Brain pericyte (primary cell): ENCODE data around the gene CDC42.
"Not testable (repeated sequence)": the region's sequence is repeated elsewhere in the genome, so short reads cannot be mapped to it uniquely, and the experiment has no call there.

Experiments
- DNase-seq: peaks from one replicate; pipeline ENCODE4 v3.0.0-alpha.2; 2012; ENCODE audit warnings: low read depth, low spot score

CDC42 gene

DNA sequence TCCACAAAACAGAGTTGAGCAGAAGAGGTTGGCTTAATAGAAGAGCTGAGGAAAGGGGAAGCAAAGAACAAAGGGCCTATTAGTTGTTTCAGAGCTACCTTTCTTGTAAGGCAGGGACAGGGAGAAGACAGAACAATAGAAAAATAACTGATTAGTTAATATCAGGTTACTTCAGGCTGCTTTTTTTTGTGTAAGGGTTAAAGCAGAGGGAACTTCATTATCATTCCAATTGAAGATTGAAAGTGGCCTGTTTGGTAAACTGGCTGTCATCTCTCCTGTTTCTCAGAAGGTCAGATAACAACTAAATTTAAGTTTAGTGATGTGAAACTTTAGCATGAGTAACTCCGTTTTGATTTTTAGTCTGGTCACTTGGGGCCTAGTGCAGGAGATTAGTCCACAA, 22.3 kb downstream of the CDC42 start:
- no peak for DNase-seq

DNA sequence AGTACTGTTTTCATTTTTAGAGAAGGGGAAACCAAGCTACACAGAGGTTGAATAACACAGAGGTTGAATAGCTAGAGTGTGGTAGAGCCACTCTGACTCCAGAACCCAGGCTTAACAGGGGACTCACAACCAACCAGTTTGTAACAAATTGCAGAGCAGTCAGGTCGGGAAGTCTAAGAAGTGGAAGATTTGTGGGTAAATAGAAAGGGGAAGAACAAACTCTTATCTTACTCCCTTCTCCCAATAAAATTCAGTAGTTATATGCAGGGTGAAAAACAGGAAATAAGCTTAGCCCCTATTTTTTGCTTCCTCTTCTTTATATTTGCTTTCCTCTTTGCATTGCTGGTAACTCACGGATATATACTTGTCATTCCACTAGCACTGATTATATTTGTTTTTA, 23.2 kb downstream of the CDC42 start:
- no peak for DNase-seq

DNA sequence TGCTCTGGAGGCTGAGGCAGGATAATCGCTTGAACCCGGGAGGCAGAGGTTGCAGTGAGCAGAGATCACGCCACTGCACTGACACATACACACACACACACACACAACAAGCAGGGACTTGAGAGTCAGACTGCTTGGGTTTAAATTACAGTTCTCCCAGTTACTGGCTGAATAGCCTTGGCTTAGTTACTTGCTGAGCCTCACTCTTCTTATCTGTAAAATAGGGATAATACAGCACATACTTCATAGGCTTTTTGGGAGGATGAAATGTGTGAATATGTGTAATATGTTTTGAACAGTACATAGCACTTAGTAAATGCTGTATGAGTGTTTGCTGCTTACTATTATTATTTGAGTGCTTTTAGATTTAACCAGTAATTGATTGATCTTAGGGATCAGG, 23.8 kb downstream of the CDC42 start:
- no peak for DNase-seq

DNA sequence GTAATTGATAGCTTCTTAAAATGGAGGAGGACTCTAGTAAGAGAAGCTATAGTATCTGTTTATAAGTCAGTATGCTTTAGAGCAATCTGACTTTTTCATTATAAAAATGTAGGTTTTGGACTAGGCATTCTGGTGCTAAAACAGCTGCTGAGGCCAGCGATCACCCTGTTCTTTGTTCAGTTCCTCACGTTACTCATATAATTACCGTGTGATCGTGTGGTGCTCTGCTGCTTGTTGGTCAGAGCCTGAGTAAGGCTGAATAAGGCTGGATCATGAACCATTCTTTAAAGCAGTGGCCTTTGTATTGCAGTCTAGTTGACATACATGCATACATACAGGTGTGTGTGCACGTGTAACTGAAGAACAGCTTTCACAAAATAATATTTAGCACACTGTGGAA, 25.2 kb downstream of the CDC42 start:
- DNase-seq: no peak

DNA sequence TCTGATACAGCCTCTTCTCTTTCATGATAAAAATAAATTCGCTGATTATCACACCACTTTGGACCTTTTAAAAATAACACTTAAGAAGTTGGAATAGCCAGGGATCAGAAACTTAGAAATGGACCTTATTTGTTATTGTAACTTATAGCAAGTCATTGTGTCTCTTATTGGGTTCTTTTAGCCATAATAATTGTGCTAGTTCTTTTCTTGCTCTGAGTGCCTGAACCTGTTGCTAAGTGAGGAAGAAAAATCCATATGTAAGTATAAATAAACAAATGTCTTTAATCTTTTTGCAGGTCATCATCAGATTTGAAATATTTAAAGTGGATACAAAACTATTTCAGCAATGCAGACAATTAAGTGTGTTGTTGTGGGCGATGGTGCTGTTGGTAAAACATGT, 25.6 kb downstream of the CDC42 start:
- DNase-seq: no peak

DNA sequence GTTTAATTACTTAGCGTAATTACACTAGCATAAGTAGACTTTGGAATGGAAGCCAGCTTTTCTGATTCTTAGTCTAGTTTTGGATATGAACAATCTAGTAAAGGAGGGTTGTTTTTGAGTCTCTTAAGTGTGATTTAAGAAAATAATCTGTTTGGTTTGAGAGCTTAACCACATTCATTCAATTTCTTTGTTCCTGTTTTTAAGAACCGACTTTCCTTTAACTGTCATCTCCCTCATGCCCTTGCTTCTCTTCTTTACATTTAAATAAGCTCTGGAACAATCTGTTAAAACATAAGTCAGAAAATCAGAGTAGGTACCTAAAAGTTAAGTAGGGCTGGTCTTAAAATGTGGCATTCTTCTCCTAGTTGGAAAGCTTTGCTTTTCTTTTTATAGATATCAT, 27.7 kb downstream of the CDC42 start:
- no peak for DNase-seq

DNA sequence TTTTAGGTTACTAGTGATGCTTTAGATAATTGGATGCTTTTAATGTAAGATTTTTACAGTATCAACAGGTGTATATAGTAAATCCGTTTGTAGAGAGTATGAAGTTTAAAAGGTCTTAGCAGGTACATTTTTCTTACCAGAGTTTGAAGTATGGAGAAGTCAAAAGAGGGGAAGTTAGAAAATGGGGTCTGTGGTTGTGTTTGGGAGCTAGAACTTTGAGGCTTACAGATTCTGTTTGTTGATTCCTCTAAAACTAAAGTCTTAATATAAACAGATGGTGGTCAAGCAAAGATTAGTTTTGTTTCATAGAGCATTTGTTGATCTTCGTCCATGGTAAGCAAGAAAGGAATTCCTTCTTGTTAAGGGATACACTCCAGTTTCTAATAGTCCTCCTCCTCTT, 35.8 kb downstream of the CDC42 start:
- DNase-seq: no peak

DNA sequence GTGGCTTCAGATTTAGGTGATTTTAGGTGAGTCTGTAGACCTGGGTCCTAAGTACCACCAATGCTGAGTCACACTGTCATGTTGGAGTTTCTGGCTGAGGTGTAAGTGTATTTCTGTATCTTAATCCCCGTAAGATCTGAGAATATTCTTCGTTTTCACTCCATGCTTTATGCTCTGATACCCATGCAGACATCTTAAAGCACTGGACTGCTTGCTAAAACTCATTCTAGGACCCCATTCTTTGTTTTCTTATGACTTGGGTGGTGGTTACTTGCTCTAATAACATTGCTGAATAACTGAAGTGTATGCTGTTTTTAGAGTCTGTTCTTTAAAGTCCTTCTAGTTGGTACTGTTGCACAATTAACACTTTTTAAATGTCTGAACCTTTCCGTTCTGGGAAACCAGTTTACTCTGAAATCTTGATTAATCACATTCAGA, 36.6 kb downstream of the CDC42 start:
- DNase-seq: no peak

DNA sequence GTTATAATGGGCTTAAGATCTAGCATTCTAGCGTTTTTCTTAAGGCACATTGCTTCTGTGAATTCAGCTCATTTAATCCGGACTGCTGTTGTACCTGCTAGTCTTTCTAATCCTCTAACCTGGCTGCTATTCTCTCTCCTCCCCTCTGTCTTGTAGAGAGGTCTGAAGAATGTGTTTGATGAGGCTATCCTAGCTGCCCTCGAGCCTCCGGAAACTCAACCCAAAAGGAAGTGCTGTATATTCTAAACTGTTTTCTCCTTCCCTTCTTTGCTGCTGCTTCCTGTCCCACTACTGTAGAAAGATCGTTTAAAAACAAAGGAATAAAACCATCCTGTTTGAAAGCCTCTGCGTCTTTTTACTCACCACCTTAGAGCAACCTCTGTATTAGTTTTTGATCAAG, 37.3 kb downstream of the CDC42 start:
- DNase-seq: no peak

DNA sequence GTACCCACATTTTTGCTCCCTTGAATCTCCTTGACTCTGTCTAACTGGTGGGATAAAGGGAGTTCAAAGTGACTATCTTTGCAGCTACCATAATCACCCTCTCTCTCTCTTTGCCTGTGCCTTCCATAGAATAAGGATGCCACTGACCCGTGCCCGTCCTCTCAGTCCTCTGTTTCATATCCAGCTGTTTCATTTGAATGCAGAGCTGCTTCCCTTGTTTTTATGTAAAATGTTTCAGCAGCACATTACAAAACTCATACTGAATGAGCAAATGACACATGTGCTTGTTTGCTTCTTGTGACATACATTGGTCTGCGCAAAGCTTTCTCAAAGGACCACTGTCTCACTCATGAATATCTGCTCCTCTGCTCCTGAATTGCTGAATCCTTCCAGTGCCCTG, 38.4 kb downstream of the CDC42 start:
- no peak for DNase-seq

DNA sequence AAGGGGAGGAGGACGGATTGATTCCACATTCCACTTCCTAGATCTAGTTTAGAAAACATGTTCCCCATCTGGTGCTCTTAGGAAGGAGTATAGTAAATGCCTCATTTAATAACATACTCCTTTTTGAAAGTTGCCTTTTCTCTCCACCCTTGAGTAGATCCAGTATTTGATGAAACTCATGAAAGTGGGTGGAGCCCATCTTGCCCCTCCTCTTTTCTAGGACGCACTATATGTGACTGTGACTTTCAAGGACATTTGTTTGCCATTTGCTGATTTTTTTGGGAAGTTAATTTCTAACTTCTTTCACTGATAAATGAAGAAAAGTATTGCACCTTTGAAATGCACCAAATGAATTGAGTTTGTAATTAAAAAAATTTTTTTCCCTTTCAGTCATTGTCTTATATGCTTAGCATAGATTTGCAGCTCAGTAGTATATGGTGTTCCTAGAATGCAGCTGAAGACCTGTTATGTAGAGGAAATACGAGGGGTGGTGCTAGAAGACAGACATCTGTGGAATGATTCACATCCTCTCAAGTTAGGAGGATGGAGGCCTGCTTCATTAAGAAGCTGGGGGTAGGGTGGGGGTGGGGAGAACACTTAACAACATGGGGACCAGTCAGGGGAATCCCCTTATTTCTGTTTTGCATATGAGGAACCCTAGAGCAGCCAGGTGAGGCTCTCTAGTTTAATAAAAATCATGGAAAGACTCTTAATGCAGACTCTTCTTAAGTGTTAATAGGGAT, 39.7 kb downstream of the CDC42 start:
- DNase-seq: not testable (repeated sequence)

DNA sequence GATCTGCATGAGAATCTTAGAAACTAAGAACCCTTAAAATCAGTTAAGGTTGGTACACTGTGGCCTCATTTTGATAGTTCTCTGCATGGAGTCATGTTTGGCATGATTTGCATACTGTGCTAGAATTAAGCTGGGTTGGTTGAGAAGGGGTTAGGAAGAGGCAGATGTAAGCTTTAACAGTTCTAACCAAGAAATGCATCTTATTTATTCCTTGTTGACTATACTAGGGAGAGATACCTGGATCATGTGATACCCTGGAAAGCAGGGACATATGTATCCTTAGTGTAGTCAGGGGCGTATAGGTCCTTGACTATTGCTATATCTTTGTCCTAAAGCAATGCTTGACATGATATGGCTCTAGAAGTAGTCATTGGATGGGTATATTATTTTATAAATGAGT, 41.0 kb downstream of the CDC42 start:
- DNase-seq: no peak

DNA sequence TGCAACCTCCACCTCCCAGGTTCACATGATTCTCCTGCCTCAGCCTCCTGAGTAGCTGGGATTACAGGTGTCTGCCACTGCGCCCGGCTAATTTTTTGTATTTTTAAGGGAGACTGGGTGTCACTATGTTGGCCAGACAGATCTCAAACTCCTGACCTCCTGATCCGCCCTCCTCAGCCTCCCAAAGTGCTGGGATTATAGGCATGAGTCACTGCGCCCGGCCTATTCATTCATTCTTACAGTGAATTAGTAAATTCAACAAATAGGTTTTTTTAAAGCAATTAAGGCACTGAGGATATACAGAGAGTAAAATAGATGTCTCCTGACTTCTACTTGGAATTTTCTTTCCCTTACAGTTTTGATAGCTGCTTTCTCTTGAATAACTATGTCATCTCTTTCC, 43.5 kb downstream of the CDC42 start:
- DNase-seq: no peak

DNA sequence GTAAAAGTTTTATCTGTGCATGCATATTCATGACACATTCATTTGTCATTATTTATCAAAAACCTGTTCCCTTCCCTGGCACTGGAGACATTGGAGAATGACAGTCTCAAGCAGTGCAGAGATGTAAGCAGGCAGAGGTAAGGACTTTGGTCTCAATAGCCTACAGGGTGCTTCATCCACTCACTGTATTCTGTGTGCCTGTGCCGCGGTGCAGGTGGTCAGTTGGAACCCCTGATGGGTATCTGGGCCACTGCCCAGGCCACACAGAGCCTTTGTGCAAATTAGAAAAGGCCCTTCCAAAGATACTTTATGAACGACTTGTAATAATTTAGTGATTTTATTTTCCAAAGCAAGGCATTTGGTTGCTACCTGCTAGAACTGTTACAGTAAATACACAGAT, 44.0 kb downstream of the CDC42 start:
- no peak for DNase-seq

DNA sequence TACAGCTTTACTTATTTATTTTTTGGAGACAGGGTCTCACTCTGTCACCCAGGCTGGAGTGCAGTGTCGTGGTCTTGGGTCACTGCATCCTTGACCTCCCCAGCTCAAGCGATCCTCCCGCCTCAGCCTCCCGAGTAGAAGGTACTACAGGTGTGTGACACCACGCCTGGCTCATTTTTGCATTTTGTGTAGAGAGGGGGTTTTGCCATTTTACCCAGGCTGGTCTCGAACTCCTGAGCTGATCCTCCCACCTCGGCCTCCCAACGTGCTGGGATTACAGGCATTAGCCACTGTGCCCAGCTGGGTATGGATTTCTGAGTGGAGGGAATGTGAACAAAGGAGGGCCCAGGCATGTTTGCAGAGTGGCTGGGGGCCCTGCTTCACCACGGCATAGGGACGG, 46.2 kb downstream of the CDC42 start:
- no peak for DNase-seq

DNA sequence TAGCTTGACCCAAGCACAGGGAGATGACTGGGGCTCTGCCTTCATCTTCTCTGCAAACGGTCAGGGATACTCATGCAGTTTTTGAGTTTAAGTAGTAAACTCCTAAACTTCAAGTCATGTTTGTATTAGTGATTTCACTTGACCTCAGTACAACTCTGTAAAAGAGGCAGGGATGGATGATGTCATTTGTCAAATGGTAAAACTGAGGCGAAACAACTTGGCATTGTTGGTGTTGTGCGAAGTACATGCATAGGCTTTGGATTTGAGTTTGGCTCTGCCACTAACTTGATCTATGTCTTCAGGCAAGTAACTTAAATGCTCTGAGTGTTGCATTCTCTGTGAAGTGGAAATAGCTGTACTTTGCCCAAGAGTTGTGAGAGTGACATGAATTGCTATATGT, 47.7 kb downstream of the CDC42 start:
- no peak for DNase-seq

DNA sequence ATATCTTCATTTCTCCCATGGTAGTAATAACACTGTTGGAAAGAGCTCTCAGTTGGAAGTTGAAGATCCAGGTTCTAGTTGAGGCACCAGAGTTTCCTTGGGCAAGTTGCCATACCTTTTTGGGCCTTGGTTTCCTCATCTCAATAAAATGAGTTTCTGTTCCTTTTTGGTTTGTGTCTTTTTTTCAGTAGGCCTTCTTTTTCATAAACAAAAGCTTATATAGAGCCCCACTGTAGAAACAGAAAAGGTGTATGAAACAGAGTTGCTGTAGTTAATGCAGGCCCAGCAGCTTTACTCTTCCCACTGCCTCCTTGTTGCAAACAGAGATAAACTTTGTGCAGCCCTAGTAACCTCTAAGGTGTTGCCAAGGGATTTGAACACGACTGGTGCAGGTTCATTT, 48.7 kb downstream of the CDC42 start:
- no peak for DNase-seq

DNA sequence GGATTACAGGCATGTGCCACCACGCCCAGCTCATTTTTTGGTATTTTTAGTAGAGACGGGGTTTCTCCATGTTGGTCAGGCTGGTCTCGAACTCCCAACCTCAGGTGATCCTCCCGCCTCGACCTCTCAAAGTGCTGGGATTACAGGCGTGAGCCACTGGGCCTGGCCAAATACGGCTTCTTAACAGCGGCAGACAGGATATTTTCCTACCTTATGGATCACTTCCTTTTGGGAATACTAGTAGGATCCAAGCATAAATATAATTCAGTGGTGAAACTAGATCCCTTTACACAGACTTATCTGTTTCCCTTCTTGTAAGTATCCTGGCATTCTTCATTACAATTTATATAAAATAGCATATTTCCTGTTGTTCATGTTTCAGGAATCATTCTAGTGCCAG, 49.5 kb downstream of the CDC42 start:
- no peak for DNase-seq

DNA sequence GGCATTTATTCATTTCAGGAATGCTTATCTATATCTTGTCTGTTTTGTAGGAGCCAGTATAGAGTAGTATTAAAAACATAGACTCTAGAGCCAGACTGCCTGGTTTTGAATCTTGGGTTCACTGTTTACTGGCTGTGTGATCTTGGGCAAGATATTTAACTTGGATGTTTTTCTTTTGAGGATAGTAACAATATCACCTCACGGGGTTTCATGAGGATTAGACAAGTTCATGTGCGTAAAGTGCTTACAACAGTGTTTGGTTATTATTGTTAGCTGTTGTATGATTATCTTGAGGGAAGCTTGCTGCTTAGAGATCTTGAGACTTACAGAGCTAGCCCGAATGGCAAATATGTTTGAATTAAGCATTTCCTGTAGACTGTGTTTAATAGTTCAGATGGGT, 50.2 kb downstream of the CDC42 start:
- DNase-seq: no peak

DNA sequence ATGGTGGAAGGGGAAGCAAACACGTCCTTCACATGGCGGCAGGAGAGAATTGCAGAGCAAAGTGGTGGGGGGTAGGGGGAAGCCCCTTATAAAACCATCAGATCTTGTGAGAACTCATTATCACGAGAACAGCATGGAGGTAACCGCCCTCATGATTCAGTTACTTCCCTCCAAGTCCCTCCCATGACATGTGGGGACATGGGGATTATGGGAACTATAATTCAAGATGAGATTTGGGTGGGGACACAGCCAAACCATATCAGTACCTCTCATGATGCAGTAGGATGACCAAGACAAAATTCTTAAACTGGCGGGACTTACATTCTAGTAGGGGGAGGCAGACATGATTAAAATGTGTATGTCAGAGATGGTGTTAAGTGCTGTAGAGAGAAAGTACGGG, 51.6 kb downstream of the CDC42 start:
- no peak for DNase-seq

DNA sequence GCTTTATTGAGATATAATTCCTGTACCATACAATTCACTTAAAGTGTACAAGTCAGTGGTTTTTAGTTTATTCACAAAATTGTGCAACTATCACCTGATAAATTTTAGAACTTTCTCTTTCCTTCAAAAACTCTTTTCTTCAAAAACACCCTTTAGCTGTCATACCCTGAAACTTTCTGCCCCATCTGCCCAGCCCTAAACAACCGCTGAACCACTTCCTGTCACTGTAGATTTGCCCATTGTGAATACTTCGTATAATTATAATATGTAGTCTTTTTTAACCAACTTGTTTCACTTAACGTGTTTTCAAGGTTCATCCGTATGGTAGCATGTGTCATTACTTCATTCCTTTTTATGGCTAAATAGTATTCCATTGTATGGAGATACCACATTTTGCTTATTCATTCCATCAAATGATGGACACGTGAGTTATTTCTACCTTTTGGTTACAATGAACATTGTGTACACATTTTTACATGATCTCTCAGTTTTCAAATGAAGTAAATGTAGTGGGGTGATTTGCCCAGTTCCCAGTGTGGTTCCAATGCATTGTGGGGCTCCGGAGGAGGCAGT, 52.4 kb downstream of the CDC42 start:
- no peak for DNase-seq

DNA sequence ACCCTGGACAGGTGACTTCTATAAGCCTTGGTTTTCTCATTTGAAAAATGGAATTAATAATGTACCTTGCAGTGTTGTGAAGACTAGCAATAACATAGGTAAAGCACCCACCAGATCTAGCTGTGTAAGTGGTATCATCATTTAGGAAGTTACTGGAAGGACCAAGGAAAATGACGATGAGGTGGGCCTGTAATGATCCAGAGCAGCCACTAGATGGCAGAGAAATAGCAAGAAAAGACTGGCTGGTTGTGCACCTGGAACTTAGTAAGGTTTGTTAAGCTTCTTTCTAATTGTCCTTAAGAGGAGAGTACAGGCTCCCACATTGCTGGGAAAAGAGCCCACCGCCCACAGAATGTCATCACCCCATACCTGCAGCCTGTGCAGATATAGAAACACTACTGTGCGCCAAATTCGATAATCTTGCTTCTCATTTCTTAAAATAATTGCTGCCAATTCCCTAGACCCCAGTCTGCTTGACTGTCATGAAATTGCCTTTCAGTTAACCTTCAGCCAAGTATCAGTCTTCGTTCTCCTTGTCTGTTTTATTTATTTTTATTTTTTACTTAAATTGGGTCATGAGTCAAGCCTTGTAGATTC, 53.2 kb downstream of the CDC42 start:
- no peak for DNase-seq

DNA sequence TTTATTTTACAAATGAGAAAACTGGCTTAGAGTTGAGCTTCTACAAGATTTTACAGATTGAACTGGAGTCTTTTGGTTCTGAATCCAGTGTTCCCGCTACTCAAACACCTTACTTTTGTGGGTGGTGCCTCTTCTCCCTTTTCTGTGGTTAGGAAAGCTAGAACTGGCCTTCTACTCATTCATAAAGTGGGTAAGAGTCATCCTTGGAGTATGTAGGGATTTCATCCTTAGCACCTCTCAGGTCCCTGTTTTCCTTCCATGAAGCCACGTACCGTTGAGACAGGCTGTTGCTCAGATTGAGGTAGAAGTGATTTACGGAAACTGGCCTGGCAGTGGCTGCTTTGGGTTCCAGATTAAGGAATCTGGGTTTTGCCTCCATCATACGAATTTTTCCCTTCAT, 54.6 kb downstream of the CDC42 start:
- no peak for DNase-seq
